ENCODE data around the gene GFOD2. TPM values are rescaled to one million over a fixed set of nuclear protein-coding genes. Genes with fewer than 3 reads are reported as not detected.

GFOD2 gene
- total RNA-seq, 1 experiment from 2014 or later: 23.9 TPM

GRCh38 chr16:67651039-67651438, 68.1 kb downstream of the GFOD2 start:
- peaks cover 15% of the 10 kb centered on the region for H3K36me3 Mint-ChIP-seq (ENCODE audit: insufficient read depth, unreplicated experiment)
- no peaks in the 10 kb centered on the region for H3K4me1 Mint-ChIP-seq (ENCODE audit: low read depth, unreplicated experiment)
- peaks cover 96% of the 10 kb centered on the region for H3K27me3 Mint-ChIP-seq (ENCODE audit: unreplicated experiment)
- no peak for DNase-seq
- CTCF ChIA-PET: interaction anchor here (0.8 to 1.0 kb wide), 2 partner anchors 9 to 83 kb away, joined by 3 to 5 read pairs; partner anchors contain the start of gene ACD
- no TSS peak for BruUV-seq (replicated peaks)
- intact Hi-C loops (cut with micrococcal nuclease; ENCODE audit: unreplicated experiment): no loop called here
- H3K27ac Mint-ChIP-seq (ENCODE audit: unreplicated experiment): no peak overlapping the region
- no peak for TF ChIP-seq CTCF (IDR thresholded peaks at IDR 0.05; ENCODE audit: unreplicated experiment)
- no peaks in the 10 kb centered on the region for H3K9me3 Mint-ChIP-seq (ENCODE audit: low read depth, unreplicated experiment)
- H3K4me3 Mint-ChIP-seq (ENCODE audit: low read depth, unreplicated experiment): no peak overlapping the region

GRCh38 chr16:67650023-67650422, 69.1 kb downstream of the GFOD2 start:
- CTCF ChIA-PET: interaction anchor here (1.0 kb wide), 1 partner anchor 10 kb away, joined by 5 read pairs; the partner anchor contains the start of gene ACD
- no peak overlapping the region for H3K4me3 Mint-ChIP-seq (ENCODE audit: low read depth, unreplicated experiment)
- DNase-seq: no peak
- TF ChIP-seq CTCF (IDR thresholded peaks at IDR 0.05; ENCODE audit: unreplicated experiment): no peak
- peaks cover 9% of the 10 kb centered on the region for H3K36me3 Mint-ChIP-seq (ENCODE audit: insufficient read depth, unreplicated experiment)
- H3K4me1 Mint-ChIP-seq (ENCODE audit: low read depth, unreplicated experiment): no peaks in the 10 kb centered on the region
- no TSS peak for BruUV-seq (replicated peaks)
- intact Hi-C loops (cut with micrococcal nuclease; ENCODE audit: unreplicated experiment): no loop called here
- no peak overlapping the region for H3K27ac Mint-ChIP-seq (ENCODE audit: unreplicated experiment)
- peaks cover 87% of the 10 kb centered on the region for H3K27me3 Mint-ChIP-seq (ENCODE audit: unreplicated experiment)
- no peaks in the 10 kb centered on the region for H3K9me3 Mint-ChIP-seq (ENCODE audit: low read depth, unreplicated experiment)

- H3K36me3 Mint-ChIP-seq (ENCODE audit: insufficient read depth, unreplicated experiment): peaks cover 9% of the 10 kb centered on the region
- no peak for DNase-seq
- CTCF ChIA-PET: no interaction called here
- intact Hi-C loops (cut with micrococcal nuclease; ENCODE audit: unreplicated experiment): no loop called here
- TF ChIP-seq CTCF (IDR thresholded peaks at IDR 0.05; ENCODE audit: unreplicated experiment): no peak
- no peak overlapping the region for H3K4me3 Mint-ChIP-seq (ENCODE audit: low read depth, unreplicated experiment)
- no peak overlapping the region for H3K27ac Mint-ChIP-seq (ENCODE audit: unreplicated experiment)
- no TSS peak for BruUV-seq (replicated peaks)
- no peaks in the 10 kb centered on the region for H3K9me3 Mint-ChIP-seq (ENCODE audit: low read depth, unreplicated experiment)
- H3K27me3 Mint-ChIP-seq (ENCODE audit: unreplicated experiment): peaks cover 87% of the 10 kb centered on the region
- H3K4me1 Mint-ChIP-seq (ENCODE audit: low read depth, unreplicated experiment): no peaks in the 10 kb centered on the region
Observed at GRCh38 chr16:67649494-67649931, 69.6 kb downstream of the GFOD2 start.

GRCh38 chr16:67648764-67649407, 70.2 kb downstream of the GFOD2 start:
- CTCF ChIA-PET: interaction anchor here (0.9 kb wide), 1 partner anchor 21 kb away, joined by 3 read pairs; no protein-coding TSS in a partner anchor

More at GRCh38 chr16:67648764-67649407, 70.2 kb downstream of the GFOD2 start:
- H3K9me3 Mint-ChIP-seq (ENCODE audit: low read depth, unreplicated experiment): no peaks in the 10 kb centered on the region
- TF ChIP-seq CTCF (IDR thresholded peaks at IDR 0.05; ENCODE audit: unreplicated experiment): no peak
- no TSS peak for BruUV-seq (replicated peaks)
- intact Hi-C loops (cut with micrococcal nuclease; ENCODE audit: unreplicated experiment): no loop called here
- H3K27me3 Mint-ChIP-seq (ENCODE audit: unreplicated experiment): peaks cover 87% of the 10 kb centered on the region
- DNase-seq: no peak
- H3K4me1 Mint-ChIP-seq (ENCODE audit: low read depth, unreplicated experiment): no peaks in the 10 kb centered on the region
- H3K27ac Mint-ChIP-seq (ENCODE audit: unreplicated experiment): no peak overlapping the region
- H3K4me3 Mint-ChIP-seq (ENCODE audit: low read depth, unreplicated experiment): no peak overlapping the region
- H3K36me3 Mint-ChIP-seq (ENCODE audit: insufficient read depth, unreplicated experiment): peaks cover 7% of the 10 kb centered on the region
